ENCODE results near the gene SPINK4. TPM values are rescaled to one million over a fixed set of nuclear protein-coding genes. Genes with fewer than 3 reads are reported as not detected.

Gene SPINK4
- total RNA-seq (2014; rRNA removed; shearing (Covaris generic)): not detected in 2 replicates

GRCh38 chr9:33239921-33240320, at the start of gene SPINK4:
TSS of gene SPINK4 (plus strand) at chr9:33240167. CDS start at chr9:33240209, 42 bp downstream.
- DNase-seq (ENCODE audit: low read depth): peak; percentile 38

GRCh38 chr9:33192493-33193255, 47.3 kb upstream of the SPINK4 start:
- no peak for DNase-seq (ENCODE audit: low read depth)

- no peak for DNase-seq (ENCODE audit: low read depth)
Observed at GRCh38 chr9:33193818-33194217, 46.1 kb upstream of the SPINK4 start.

GRCh38 chr9:33196736-33197135, 43.2 kb upstream of the SPINK4 start:
- no peak for DNase-seq (ENCODE audit: low read depth)

GRCh38 chr9:33197279-33198152, 42.5 kb upstream of the SPINK4 start:
- DNase-seq (ENCODE audit: low read depth): no peak

GRCh38 chr9:33198165-33198564, 41.8 kb upstream of the SPINK4 start:
- DNase-seq (ENCODE audit: low read depth): no peak

- DNase-seq (ENCODE audit: low read depth): no peak
Observed at GRCh38 chr9:33202018-33202417, 37.9 kb upstream of the SPINK4 start.

GRCh38 chr9:33202552-33203201, 37.3 kb upstream of the SPINK4 start:
- DNase-seq (ENCODE audit: low read depth): peak; percentile 12

GRCh38 chr9:33209394-33209793, 30.6 kb upstream of the SPINK4 start:
- DNase-seq (ENCODE audit: low read depth): no peak

- no peak for DNase-seq (ENCODE audit: low read depth)
Observed at GRCh38 chr9:33210006-33210715, 29.8 kb upstream of the SPINK4 start.

GRCh38 chr9:33211695-33212393, 28.1 kb upstream of the SPINK4 start:
- DNase-seq (ENCODE audit: low read depth): peak; percentile 47

GRCh38 chr9:33220681-33221567, 19.0 kb upstream of the SPINK4 start:
- DNase-seq (ENCODE audit: low read depth): no peak

GRCh38 chr9:33221568-33221884, 18.4 kb upstream of the SPINK4 start:
- DNase-seq (ENCODE audit: low read depth): no peak

- no peak for DNase-seq (ENCODE audit: low read depth)
Observed at GRCh38 chr9:33222031-33222430, 17.9 kb upstream of the SPINK4 start.

- DNase-seq (ENCODE audit: low read depth): peak; percentile 28
Observed at GRCh38 chr9:33223696-33224095, 16.3 kb upstream of the SPINK4 start.

- DNase-seq (ENCODE audit: low read depth): peak; percentile 78
Observed at GRCh38 chr9:33225319-33226147, 14.4 kb upstream of the SPINK4 start.

- DNase-seq (ENCODE audit: low read depth): no peak
Observed at GRCh38 chr9:33227008-33227398, 13.0 kb upstream of the SPINK4 start.

GRCh38 chr9:33227741-33228140, 12.2 kb upstream of the SPINK4 start:
- no peak for DNase-seq (ENCODE audit: low read depth)

- DNase-seq (ENCODE audit: low read depth): no peak
Observed at GRCh38 chr9:33228606-33229005, 11.4 kb upstream of the SPINK4 start.

All from M059J (cell line).